Esophagus mucosa (tissue), 1 donor: ENCODE measurements around the gene CFAP299. TPM values are rescaled to one million over a fixed set of nuclear protein-coding genes. Genes with fewer than 3 reads are reported as not detected.
"Not testable (repeated sequence)": the region's sequence is repeated elsewhere in the genome, so short reads cannot be mapped to it uniquely, and the experiment has no call there.

Experiments used
- ATAC-seq: fragments of 200-7000 bp; cut with Tn5 transposase; one replicate; pipeline ENCODE4 v1.9.1; 2020
- total RNA-seq: library from RNA; stranded (reverse); gene quantifications from one replicate; pipeline ENCODE4 v1.2.4, GENCODE V29; 2023
- donor health status: DM: yes; HTN: yes; CAD: no.

The CFAP299 gene
- total RNA-seq, 1 donor from 2014 or later, result not detected

DNA sequence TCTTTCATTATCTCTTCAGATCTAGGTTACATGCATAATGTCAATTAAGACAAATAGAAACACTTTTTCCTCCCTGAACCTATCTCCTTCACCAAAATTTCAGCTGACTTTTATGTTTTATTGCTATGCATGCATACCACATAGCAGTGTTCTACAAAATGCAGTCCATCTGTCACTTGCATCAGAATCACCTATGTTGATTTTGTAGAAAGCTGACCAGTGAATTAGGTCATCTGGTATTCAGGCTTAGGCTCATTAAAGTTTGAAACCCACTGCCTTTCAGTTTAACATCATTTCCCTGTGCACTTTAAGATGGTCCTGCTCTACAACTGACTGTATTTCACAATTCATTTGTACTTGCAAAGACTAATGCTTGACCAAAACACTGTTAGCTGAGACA, 277.9 kb downstream of the CFAP299 start:
- ATAC-seq, result no peak

DNA sequence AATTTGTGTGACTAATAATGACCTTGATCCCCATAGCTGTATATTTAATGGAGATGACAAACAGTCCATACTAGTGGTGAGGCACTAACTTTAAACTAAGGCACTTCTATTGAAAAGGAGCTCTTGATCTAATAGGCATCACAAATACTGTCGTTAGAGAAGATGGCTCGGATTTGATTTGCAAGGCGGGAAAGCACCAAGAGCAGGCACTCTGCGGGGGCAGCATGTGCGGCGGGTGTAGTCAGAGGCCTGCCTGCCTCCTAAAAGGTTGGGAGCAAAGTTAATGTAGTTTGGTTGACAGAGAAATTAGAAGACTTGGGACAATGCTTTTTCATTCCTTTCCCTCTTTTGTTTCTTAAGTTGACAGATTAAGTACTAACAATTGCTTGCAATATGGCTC, 278.8 kb downstream of the CFAP299 start:
- no peak for ATAC-seq

- ATAC-seq, result no peak
Measured at GRCh38 chr4:80615099-80615498, 279.6 kb downstream of the CFAP299 start.

GRCh38 chr4:80619070-80619674, 283.6 kb downstream of the CFAP299 start:
- no peak for ATAC-seq

- ATAC-seq, result no peak
Measured at GRCh38 chr4:80631861-80632260, 296.3 kb downstream of the CFAP299 start.

DNA sequence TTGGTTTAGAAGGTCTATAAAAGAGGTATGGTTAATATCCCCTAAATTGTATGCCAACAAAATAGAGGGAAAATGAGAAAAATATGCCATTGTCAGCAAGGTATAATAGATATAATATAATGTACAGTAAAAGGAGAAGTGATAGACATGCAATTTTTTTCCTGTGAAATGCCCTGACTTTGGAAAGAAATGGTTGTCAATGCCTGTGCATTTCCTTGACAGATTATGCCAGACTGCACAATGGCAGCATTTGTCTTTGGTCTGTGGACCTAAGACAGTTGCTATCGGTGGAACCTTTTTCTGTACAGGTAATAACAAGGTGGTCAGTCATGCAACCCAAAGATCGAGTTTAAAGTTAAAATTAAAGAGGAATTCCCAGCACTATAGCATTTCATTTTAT, 301.7 kb downstream of the CFAP299 start:
- ATAC-seq, result no peak

- ATAC-seq, result no peak
Measured at GRCh38 chr4:80646061-80646460, 310.5 kb downstream of the CFAP299 start.

DNA sequence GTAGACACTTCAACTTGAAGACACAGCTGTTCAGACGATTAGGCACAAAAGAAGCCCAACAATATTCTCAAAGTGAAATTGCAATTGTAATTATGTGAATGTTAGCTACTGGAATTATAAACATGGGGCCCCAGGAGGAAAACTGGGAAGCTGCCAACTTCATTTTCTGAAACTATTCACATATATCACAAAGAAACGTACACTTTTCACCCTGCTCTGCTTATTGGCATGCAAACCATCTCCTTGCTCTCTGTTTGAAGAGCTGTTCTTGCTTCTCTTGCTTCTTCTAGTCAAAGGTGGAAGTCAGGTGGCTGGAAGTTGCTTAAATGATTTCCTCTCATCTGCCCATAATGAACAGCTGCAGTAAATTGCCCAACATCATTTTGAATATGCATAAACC, 320.1 kb downstream of the CFAP299 start:
- no peak for ATAC-seq

GRCh38 chr4:80670118-80670517, 334.6 kb downstream of the CFAP299 start:
- not testable (repeated sequence) for ATAC-seq

- peak; percentile 94 for ATAC-seq
Measured at GRCh38 chr4:80678413-80678812, 342.9 kb downstream of the CFAP299 start.

DNA sequence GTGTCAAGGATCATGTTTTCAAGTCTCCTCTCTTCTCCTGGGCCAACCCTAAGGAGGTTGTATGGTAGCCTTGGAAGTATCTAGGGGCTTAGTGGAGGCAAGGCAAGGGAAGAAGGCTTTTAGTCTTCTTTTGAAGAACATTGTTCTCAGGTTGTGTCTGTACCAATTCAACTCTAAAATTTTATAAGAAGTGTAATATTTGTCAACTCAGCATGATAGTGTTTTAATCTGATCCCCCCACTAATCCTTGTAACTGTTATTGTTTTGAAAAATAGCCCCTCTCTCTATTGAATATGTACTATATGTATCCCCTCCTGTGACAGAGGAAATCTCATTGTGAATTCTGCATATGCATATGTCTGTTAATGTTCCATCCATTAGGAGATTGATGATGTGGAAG, 345.4 kb downstream of the CFAP299 start:
- ATAC-seq, result no peak

- ATAC-seq, result no peak
Measured at GRCh38 chr4:80685214-80685613, 349.7 kb downstream of the CFAP299 start.

- ATAC-seq, result not testable (repeated sequence)
Measured at GRCh38 chr4:80687736-80688135, 352.2 kb downstream of the CFAP299 start.

DNA sequence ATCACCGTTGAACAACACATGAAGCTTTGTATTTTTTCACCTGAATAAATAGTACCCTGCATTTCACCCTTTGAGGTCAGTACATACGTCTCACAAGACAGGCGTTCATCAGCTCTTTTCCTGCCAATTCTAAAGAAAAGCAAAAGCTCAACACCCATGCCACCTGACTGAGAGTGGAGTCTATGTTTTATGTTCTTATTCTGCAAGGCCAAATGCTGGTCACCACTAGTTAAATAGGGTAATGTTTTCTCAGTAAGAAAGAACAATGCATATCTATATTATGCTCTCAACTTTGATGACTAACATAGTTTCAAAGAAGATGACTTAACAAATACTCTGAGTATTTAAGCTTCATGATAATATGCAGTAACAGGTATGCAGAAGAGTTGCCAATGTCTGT, 358.6 kb downstream of the CFAP299 start:
- ATAC-seq, result peak; percentile 93

DNA sequence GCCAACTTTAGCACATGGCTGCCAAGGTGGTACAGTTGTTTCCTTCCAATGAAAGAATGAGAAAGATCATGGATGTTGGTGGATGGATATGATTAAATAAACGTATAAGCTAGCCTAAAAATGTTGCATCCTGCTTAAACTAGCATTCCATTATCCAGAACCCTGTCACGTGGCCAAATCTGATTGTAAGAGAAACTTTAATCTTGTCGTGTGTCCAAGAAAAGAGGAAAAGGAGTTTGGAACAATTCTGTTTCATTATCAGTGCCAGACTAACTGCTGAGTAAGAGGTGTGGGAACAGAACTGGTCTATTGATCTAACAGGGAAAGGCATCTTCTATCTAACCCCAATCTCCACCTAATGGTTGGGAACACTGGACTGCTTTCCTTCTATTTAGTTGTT, 369.8 kb downstream of the CFAP299 start:
- ATAC-seq, result no peak

DNA sequence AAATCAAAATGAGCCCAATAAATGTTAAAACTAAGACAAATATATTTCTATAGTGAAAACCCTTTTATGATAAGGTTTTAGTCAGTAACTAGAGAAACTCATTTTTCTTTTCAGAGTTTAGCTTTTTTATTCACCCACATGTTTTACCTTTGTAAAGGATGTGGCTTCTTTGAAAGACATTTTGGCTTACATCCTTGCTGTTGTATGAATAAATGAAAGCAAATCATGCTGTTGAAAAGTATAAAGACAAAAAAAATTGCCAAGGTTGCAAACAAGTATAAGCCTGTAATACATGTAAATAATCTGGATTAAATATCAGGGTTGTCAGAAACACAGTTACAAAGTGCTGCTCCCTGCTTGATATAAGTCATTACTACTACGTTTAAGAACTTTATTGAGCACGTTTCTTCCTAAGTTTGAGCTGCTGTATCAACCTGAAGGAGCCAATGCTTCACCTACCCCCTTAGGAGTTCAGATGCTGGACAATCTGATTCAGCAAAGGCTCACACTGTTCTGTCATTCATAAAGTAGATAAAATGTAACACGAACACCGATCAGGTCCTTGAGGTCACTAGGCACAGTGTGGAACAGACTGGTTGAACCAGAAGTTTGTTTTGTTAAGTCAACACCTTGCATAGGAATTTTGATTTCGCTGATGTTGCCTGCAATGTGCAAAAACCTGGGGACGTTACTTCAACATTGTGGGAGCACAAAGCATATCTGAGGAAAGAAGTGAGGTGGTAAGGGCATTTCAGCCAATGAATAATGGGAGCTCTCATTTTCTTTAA, 373.7 kb downstream of the CFAP299 start:
- peak; percentile 77 for ATAC-seq

GRCh38 chr4:80710748-80711451, 375.4 kb downstream of the CFAP299 start:
- peak; percentile 57 for ATAC-seq

- no peak for ATAC-seq
Measured at GRCh38 chr4:80711956-80712355, 376.4 kb downstream of the CFAP299 start.

- ATAC-seq, result peak; percentile 52
Measured at GRCh38 chr4:80713409-80713808, 377.9 kb downstream of the CFAP299 start.

GRCh38 chr4:80717204-80717603, 381.7 kb downstream of the CFAP299 start:
- no peak for ATAC-seq

DNA sequence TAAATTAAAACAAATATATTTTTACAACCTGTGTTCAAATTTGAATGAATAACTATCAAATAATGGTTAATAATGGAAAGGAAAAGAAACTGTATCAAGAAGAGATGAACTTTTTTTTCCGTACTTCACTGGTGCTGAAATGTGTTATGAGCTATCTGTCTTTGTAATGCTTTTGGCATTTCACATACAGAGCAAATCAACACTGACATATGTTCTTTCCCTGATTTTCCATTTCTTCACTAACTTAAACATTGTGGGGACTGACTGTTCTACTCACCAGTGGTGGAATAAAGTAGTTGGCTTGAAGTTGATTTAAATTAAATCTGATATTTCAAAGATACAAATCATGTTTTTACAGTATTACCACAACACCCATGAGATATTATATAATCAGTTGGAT, 390.9 kb downstream of the CFAP299 start:
- no peak for ATAC-seq

GRCh38 chr4:80730158-80730557, 394.6 kb downstream of the CFAP299 start:
- ATAC-seq, result no peak

DNA sequence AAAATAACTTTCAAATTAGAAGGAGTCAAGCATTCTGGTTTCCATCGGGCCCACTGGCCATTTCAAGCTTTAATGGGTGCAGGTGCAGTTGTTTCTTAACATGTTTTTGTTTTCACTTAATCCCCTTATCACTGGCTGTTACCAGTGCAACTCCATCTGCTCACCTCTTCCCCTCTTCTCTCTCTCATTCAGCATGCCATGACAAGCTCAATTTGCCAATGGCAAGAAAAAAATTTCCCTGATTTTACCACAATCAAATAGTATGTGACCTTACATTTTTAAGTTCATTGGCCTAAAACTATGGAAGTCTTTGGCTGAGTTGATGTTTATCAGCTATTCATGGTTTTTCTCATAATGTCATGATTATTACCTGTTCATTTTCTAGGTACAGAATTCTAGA, 395.9 kb downstream of the CFAP299 start:
- ATAC-seq, result no peak

DNA sequence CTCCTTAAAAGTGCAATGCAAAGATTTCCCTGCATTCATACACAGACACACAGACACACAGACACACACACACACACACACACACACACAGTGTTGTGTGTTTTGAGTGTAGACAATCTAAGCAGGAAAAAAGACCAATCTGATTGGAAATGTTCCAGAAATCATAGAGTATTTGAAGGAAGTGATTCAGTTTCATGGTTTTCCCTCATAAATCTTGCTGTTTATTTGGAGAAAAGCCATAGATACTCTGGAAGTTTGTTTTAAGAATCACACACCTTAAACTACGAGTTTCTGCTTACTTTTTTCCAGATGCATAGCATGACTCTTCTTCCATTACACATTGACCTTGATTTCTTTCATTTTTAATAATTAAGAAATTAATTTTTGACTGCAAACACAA, 396.5 kb downstream of the CFAP299 start:
- ATAC-seq, result no peak
